ENCODE results near the gene PDPR.
"Not testable (repeated sequence)": the region's sequence is repeated elsewhere in the genome, so short reads cannot be mapped to it uniquely, and the experiment has no call there.

DNA sequence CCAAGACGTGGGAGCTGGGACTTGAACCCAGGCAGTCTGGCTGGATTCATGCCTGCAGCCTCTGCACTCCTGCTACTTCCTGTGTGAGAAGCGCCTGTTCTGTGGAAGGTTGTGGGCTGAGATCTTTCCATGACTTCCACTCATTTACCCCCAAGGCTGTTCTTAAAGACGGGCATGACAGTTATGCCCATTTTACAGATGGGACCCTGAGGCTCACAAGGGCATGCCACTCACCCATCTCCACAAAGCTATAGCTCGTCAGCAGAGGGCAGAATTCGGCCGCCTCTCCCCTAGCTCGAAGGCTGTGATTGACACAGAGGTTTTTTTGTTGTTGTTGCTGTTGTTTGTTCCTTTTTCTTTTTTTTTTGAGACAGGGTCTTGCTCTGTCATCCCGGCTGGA, 85.9 kb downstream of the PDPR start:
- not testable (repeated sequence) for TF ChIP-seq POLR2AphosphoS5 (IDR thresholded peaks at IDR 0.05; ENCODE audit: low read depth, low read length); POLR2A (IDR thresholded peaks at IDR 0.05; ENCODE audit: control extremely low read depth in 1 of 2, low read depth in 2 of 2, low read length in 2 of 2); EP300 (IDR thresholded peaks at IDR 0.05; ENCODE audit: borderline replicate concordance in 1 of 2, low read depth in 2 of 2, low read length in 2 of 2)
